GM10266 (cell line): Measurements from ENCODE around the gene TNFSF8.

ENCODE experiments used
- DNase-seq: peaks from one replicate; pipeline ENCODE4 v3.0.0; 2012; ENCODE audit errors: extremely low spot score
- CTCF ChIP-seq: IDR thresholded peaks from 2 replicates; pipeline ENCODE4 v1.5.1; 2012; ENCODE audit warnings: mild to moderate bottlenecking, low read depth; ENCODE audit not compliant: control insufficient read depth, insufficient read depth; ENCODE audit errors: missing control alignments

The TNFSF8 gene

GRCh38 chr9:114889802-114890224 lies 40.6 kb downstream of the TNFSF8 start:
- no peak for TF ChIP-seq CTCF
- no peak for DNase-seq

DNA sequence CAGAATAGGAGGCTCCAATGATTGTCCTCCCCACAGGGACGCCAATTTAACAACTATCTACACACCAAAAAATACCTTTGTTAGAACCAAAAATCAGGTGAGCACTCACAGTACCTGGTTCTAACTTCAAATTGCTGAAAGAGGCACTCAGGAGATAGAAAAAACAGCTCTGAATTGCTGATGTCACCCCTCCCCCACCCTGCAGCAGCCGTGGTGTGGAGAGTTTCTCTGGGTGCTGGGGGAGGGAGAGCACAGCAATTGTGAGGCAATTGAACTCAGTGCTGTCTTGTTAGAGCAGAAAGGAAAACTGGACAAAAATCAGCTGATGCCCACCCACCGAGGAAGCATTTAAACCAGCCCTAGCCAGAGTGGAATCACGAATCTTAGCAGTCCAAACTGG lies 41.8 kb downstream of the TNFSF8 start:
- DNase-seq: no peak
- no peak for TF ChIP-seq CTCF

DNA sequence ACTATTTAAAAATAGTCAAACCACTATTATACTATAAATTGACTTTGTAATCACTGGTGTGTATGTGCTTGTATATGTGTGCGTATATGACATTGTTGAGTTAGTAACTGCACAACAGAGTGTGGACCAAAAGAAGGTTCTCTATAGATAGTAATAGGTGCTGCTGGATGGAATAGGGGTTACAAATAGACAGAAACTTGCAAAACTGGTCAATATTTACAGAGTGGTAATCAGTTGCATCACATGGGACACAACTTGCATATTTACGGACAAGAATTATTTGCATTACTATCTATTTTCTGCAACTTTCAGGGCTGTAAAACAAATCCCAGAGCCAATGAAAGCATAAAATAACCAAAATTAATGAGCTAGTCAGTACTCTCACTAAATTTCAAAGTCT lies 42.4 kb downstream of the TNFSF8 start:
- DNase-seq: no peak
- no peak for TF ChIP-seq CTCF

DNA sequence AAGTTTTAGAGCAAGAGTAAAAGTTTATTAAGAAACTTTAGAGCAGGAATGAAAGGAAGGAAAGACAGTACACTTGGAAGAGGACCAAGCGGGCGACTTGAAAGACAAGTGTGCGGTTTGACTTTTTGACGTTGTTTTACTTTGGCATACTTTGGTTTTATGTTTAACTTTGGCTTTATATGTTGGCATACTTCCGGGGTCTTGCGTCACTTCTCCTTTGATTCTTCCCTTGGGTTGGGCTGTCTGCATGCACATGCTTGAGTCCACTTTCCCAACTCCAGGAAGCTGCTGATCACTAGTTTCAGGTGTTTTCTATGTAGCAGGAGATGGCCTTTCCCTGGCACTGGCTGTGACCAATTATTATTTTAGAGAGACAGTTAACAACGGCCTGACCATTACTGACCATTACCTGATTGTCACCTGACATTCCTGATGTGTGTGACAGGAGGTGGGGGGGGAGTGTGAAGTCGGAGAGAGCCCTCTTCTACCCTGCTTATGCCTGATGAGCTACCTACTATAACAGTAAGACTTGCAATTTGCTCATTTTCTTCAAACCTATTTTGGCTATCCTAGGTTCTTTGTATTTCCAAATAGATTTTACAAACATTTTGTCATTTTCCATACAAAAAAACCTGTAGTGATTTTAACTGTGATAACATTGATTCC lies 45.5 kb downstream of the TNFSF8 start:
- no peak for DNase-seq
- TF ChIP-seq CTCF: no peak

DNA sequence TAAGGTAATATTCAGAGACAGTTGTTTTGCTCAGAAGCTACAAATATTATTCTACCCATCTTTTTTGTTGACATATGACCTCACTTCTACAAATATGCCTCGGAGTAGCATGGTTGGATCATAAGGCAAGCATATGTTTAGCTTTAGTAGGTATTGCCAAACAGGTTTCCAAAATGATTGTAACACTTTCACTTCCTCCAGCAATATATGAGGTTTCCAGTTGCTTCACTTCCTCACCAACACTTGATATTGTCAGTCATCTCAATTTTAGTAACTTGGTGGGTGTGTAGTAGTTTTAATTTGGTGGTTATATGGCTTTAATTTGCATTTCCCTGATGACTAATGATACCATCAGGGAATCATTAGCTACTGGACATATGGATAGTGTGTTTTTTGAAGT lies 46.7 kb downstream of the TNFSF8 start:
- TF ChIP-seq CTCF: no peak
- DNase-seq: no peak

- no peak for DNase-seq
- no peak for TF ChIP-seq CTCF
Measured at GRCh38 chr9:114880291-114880745, 50.1 kb downstream of the TNFSF8 start.

DNA sequence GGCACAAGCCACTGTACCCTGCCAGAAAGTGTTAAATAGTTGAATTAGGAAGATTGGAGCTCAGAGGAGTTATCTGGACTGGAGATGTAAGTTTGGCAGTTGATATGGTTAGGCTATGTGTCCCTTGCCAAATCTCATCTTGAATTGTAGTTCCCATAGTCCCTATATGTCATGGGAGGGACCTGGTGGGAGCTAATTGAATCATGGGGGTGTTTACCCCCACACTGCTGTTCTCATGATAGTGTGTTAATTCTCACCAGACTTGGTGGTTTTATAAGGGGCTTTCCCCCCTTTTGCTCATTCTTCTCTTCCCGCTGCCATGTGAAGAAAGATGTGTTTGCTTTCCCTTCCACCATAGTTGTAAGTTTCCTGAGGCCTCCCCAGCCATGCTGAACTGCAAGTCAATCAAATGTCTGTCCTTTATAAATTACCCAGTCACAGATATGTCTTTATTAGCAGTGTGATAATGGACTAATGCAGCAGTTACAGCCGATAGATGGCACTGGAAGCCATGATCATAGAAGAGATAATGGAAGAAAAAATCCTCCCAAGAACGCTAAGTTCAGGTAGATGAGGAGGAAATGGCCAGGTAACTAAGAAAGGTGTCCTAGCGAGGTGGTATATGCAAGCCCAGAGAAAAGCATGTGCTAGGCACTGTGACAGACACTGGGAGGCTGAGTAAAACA lies 51.4 kb downstream of the TNFSF8 start:
- DNase-seq: no peak
- no peak for TF ChIP-seq CTCF
